A673 (cell line): Measurements from ENCODE around the gene DAPL1. TPM values are rescaled to one million over a fixed set of nuclear protein-coding genes. Genes with fewer than 3 reads are reported as not detected.

ENCODE experiments used
- BruUV-seq: library from RNA; stranded (reverse); fragments of 400-500 nt; replicated peaks from 2 replicates; lab custom pipeline; 2021; lab: Mats Ljungman, UMichigan
- CTCF ChIA-PET: fragments of 300-600 bp; sonication (Branson Sonifier 250); formaldehyde crosslinking; loops from one replicate; lab custom pipeline; 2022; ENCODE audit warnings: antibody characterized with exemption; lab: Charles Lee
- POLR2A ChIA-PET: fragments of 300-600 bp; sonication (Branson Sonifier 250); formaldehyde crosslinking; loops from one replicate; lab custom pipeline; 2022; ENCODE audit warnings: antibody characterized with exemption; ENCODE audit not compliant: low non-redundant PET; lab: Charles Lee
- DNase-seq: peaks from one replicate; pipeline ENCODE4 v3.0.0-alpha.2; 2015; ENCODE audit warnings: low spot score
- H3K27ac ChIP-seq: fragments of 200-600 bp; sonication (generic); 2 replicates; pipeline ENCODE4 v1.5.1; 2016; ENCODE audit warnings: mixed run types, low read depth, mild to moderate bottlenecking, mixed read lengths, antibody characterized with exemption, low read length; ENCODE audit not compliant: poor library complexity, severe bottlenecking
- H3K27me3 ChIP-seq: fragments of 200-600 bp; sonication (generic); replicated peaks from 2 replicates; pipeline ENCODE4 v1.6.1; 2017; ENCODE audit warnings: mixed run types, low read depth, mild to moderate bottlenecking, mixed read lengths, antibody characterized with exemption, low read length; ENCODE audit not compliant: insufficient read depth, poor library complexity
- H3K36me3 ChIP-seq: fragments of 200-600 bp; sonication (generic); 2 replicates; pipeline ENCODE4 v1.6.1; 2016; ENCODE audit warnings: mixed run types, mild to moderate bottlenecking, mixed read lengths, antibody characterized with exemption, low read length; ENCODE audit not compliant: insufficient read depth, poor library complexity, severe bottlenecking
- H3K4me1 ChIP-seq: fragments of 200-600 bp; sonication (generic); 2 replicates; pipeline ENCODE4 v1.6.1; 2017; ENCODE audit warnings: mixed run types, mild to moderate bottlenecking, mixed read lengths, antibody characterized with exemption, low read length; ENCODE audit not compliant: insufficient read depth, poor library complexity, severe bottlenecking
- H3K4me3 ChIP-seq: fragments of 200-600 bp; sonication (generic); 2 replicates; pipeline ENCODE4 v1.5.1; 2016; ENCODE audit warnings: low read depth, mixed run types, mild to moderate bottlenecking, mixed read lengths, low read length; ENCODE audit not compliant: poor library complexity, severe bottlenecking
- H3K9me3 ChIP-seq: fragments of 200-600 bp; sonication (generic); 2 replicates; pipeline ENCODE4 v1.6.1; 2016; ENCODE audit warnings: mixed run types, low read depth, mild to moderate bottlenecking, mixed read lengths, antibody characterized with exemption, low read length; ENCODE audit not compliant: poor library complexity, severe bottlenecking
- EZH2 ChIP-seq: fragments of 200-600 bp; sonication (generic); IDR thresholded peaks from 2 replicates; pipeline ENCODE4 v1.6.1; 2017; ENCODE audit warnings: borderline replicate concordance, low read depth, mild to moderate bottlenecking, mixed read lengths, antibody characterized with exemption, low read length; ENCODE audit not compliant: poor library complexity, severe bottlenecking
- intact Hi-C: fragments of 100-400 bp; cut with micrococcal nuclease; formaldehyde crosslinking; loops from one replicate; pipeline ENCODE4 v1.10.0; 2022; ENCODE audit not compliant: unreplicated experiment
- total RNA-seq: library from RNA; stranded (reverse); gene quantifications from 2 replicates; pipeline ENCODE4 v1.2.3, GENCODE V29; 2021
- TF ChIP-seq, protein P1 (sequence below): fragments of 300-800, 200-600 bp; sonication (generic); conservative IDR thresholded peaks from 2 replicates; pipeline ENCODE4 v1.5.1; 2017; ENCODE audit warnings: low read depth, mild to moderate bottlenecking, antibody characterized with exemption, low read length, moderate library complexity, mixed read lengths

Gene DAPL1
- total RNA-seq, 1 experiment from 2014 or later = 0.80 TPM

- H3K4me3 ChIP-seq = no peak overlapping the region
- H3K27me3 ChIP-seq = no peaks in the 10 kb centered on the region
- no peak overlapping the region for H3K27ac ChIP-seq
- TF ChIP-seq, protein P1, sequence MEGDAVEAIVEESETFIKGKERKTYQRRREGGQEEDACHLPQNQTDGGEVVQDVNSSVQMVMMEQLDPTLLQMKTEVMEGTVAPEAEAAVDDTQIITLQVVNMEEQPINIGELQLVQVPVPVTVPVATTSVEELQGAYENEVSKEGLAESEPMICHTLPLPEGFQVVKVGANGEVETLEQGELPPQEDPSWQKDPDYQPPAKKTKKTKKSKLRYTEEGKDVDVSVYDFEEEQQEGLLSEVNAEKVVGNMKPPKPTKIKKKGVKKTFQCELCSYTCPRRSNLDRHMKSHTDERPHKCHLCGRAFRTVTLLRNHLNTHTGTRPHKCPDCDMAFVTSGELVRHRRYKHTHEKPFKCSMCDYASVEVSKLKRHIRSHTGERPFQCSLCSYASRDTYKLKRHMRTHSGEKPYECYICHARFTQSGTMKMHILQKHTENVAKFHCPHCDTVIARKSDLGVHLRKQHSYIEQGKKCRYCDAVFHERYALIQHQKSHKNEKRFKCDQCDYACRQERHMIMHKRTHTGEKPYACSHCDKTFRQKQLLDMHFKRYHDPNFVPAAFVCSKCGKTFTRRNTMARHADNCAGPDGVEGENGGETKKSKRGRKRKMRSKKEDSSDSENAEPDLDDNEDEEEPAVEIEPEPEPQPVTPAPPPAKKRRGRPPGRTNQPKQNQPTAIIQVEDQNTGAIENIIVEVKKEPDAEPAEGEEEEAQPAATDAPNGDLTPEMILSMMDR = no peak
- TF ChIP-seq EZH2 = no peak
- no peaks in the 10 kb centered on the region for H3K9me3 ChIP-seq
- no TSS peak for BruUV-seq
- no peaks in the 10 kb centered on the region for H3K36me3 ChIP-seq
- ChIA-PET POLR2A (no interaction called here), CTCF (no interaction called here)
- H3K4me1 ChIP-seq = peaks cover 25% of the 10 kb centered on the region
- intact Hi-C loops = no loop called here
- no peak for DNase-seq
Observed at GRCh38 chr2:158799181-158799580, 4.1 kb downstream of the DAPL1 start.

DNA sequence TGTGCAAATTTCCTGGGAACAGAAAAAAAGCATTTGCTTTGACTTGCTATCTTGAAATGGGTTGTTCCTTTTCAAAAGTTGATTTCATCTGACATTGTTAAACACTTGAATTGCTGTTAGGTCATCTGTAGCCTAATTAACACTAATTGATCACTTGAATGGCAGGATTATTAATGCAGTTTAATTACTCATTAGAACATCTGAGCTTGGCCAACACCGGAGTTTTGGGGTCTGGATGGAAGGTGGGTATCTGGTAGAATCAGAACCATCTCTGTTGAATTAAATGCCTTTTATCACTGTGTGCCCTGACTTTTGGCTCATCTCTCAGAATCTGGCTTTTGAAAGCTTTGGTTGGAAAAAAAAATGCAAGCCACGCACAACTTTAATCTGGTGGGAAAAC lies 8.4 kb downstream of the DAPL1 start:
- BruUV-seq = no TSS peak
- POLR2A ChIA-PET = no interaction called here
- Histone ChIP-seq H3K9me3 (no peaks in the 10 kb centered on the region), H3K27ac (no peak overlapping the region), H3K36me3 (no peaks in the 10 kb centered on the region), H3K4me3 (no peak overlapping the region), H3K27me3 (no peaks in the 10 kb centered on the region), H3K4me1 (no peaks in the 10 kb centered on the region)
- intact Hi-C loops = no loop called here
- TF ChIP-seq, protein P1 = no peak
- TF ChIP-seq EZH2 = no peak
- no peak for DNase-seq
- CTCF ChIA-PET = no interaction called here

GRCh38 chr2:158805255-158805654 lies 10.1 kb downstream of the DAPL1 start:
- no TSS peak for BruUV-seq
- Histone ChIP-seq H3K27ac (no peak overlapping the region), H3K9me3 (no peaks in the 10 kb centered on the region), H3K4me1 (no peaks in the 10 kb centered on the region), H3K4me3 (no peak overlapping the region), H3K36me3 (no peaks in the 10 kb centered on the region), H3K27me3 (no peaks in the 10 kb centered on the region)
- TF ChIP-seq EZH2 = no peak
- TF ChIP-seq, protein P1 = no peak
- intact Hi-C loops = no loop called here
- no peak for DNase-seq
- ChIA-PET CTCF (no interaction called here), POLR2A (no interaction called here)
